GM21390 (cell line): ENCODE results near the gene RRBP1.
A peak's percentile ranks its signal among the peaks of the same experiment; 100 is the strongest.

Experiments used
- ATAC-seq: cut with Tn5 transposase; IDR thresholded peaks from one replicate; pipeline ENCODE4 v1.9.1; 2021; ENCODE audit not compliant: unreplicated experiment

Gene RRBP1

GRCh38 chr20:17681726-17682102, 328 bp downstream of the RRBP1 start:
- peak; percentile 12 for ATAC-seq

GRCh38 chr20:17680836-17681725, 961 bp downstream of the RRBP1 start:
- ATAC-seq, result peak; percentile 45

GRCh38 chr20:17679941-17680835, 1.9 kb downstream of the RRBP1 start:
- ATAC-seq, result no peak

- no peak for ATAC-seq
These were observed 3.2 kb downstream of the RRBP1 start for GRCh38 chr20:17678886-17679285.

GRCh38 chr20:17678295-17678694, 3.7 kb downstream of the RRBP1 start:
- ATAC-seq, result no peak

- no peak for ATAC-seq
These were observed 5.1 kb downstream of the RRBP1 start for GRCh38 chr20:17676942-17677341.

- no peak for ATAC-seq
These were observed 5.7 kb downstream of the RRBP1 start for GRCh38 chr20:17676378-17676759.

GRCh38 chr20:17675519-17676377, 6.3 kb downstream of the RRBP1 start:
- no peak for ATAC-seq

GRCh38 chr20:17674722-17675518, 7.1 kb downstream of the RRBP1 start:
- ATAC-seq, result no peak

- ATAC-seq, result no peak
These were observed 9.0 kb downstream of the RRBP1 start for GRCh38 chr20:17673084-17673483.

GRCh38 chr20:17671565-17671964, 10.5 kb downstream of the RRBP1 start:
- no peak for ATAC-seq

- no peak for ATAC-seq
These were observed 11.0 kb downstream of the RRBP1 start for GRCh38 chr20:17671011-17671410.

- no peak for ATAC-seq
These were observed 12.6 kb downstream of the RRBP1 start for GRCh38 chr20:17669306-17669931.

- ATAC-seq, result no peak
These were observed 13.6 kb downstream of the RRBP1 start for GRCh38 chr20:17668432-17668831.

GRCh38 chr20:17667445-17667844, 14.6 kb downstream of the RRBP1 start:
- no peak for ATAC-seq

GRCh38 chr20:17666481-17666880, 15.6 kb downstream of the RRBP1 start:
- ATAC-seq, result no peak

- ATAC-seq, result no peak
These were observed 16.3 kb downstream of the RRBP1 start for GRCh38 chr20:17665756-17666155.

GRCh38 chr20:17664025-17664633, 17.9 kb downstream of the RRBP1 start:
- ATAC-seq, result no peak

- ATAC-seq, result no peak
These were observed 18.6 kb downstream of the RRBP1 start for GRCh38 chr20:17663486-17663885.
